ENCODE data around the gene ANKS1B.

The ANKS1B gene

DNA sequence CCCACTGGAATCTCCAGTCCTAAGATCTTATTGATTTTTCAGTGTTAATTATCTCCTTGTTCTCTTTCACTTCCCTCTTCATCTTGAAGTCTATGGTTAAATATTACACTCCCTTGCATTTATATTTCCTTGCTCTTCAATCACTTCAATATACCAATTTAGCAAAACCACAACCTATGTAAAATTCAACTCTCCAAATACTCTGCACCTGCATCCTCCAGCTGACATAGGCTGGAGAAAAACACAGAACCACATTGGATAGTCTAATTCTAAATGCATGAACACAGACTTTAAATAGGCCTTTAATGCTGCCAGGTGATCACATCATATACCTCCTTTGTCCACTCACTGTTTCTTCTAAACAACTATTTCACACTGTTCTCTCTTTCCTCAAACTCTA, 591.0 kb downstream of the ANKS1B start:
- DNase-seq (ENCODE audit: extremely low spot score), result no peak
- TF ChIP-seq, protein P1, sequence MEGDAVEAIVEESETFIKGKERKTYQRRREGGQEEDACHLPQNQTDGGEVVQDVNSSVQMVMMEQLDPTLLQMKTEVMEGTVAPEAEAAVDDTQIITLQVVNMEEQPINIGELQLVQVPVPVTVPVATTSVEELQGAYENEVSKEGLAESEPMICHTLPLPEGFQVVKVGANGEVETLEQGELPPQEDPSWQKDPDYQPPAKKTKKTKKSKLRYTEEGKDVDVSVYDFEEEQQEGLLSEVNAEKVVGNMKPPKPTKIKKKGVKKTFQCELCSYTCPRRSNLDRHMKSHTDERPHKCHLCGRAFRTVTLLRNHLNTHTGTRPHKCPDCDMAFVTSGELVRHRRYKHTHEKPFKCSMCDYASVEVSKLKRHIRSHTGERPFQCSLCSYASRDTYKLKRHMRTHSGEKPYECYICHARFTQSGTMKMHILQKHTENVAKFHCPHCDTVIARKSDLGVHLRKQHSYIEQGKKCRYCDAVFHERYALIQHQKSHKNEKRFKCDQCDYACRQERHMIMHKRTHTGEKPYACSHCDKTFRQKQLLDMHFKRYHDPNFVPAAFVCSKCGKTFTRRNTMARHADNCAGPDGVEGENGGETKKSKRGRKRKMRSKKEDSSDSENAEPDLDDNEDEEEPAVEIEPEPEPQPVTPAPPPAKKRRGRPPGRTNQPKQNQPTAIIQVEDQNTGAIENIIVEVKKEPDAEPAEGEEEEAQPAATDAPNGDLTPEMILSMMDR (IDR thresholded peaks at IDR 0.05; ENCODE audit: control extremely low read depth, extremely low read depth, low read depth, missing control alignments), result no peak
- ChIA-PET CTCF (interaction anchor here (1.1 to 2.5 kb wide), 2 partner anchors 20 to 226 kb away, joined by 3 to 10 read pairs; no protein-coding TSS in a partner anchor), POLR2A (no interaction called here)

DNA sequence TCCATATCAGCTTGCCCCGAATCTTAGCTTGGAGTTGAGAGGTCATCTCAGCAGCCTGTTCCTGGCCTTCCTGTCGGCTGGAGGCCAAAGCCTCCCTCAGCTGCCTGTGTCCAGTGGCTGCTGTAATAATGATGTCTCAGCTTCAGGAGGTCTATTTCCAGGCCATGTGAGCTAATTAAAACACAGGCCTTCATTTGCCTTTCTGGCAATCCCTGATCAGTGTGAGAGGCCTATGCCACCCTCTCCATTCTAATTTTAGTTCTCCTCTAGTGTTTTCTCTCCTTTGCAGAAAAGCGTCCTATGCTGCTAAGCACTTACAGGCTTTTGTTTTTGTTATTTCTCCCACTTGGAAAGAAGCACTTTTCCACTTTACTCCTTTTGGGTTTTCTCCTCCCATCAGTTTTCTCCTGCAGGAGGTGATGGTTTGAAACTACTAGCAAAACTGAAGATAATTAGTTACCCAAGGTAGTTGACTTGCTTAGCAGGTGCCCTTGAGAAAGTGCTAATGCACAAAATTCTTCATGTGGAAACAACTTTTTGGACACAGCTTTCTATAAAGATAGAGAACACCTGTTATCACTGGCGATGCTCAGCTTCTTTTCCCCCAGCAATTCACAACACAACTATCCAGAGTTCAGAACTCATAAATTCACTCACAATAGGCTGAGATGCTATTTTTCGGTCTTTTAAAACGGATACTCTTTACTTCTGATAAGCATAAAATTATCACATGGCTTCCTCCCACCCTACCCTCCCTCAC, 592.5 kb downstream of the ANKS1B start:
- ChIA-PET CTCF (interaction anchor here (1.8 to 8.0 kb wide), 6 partner anchors 11 to 349 kb away, joined by 5 to 90 read pairs (median 18); no protein-coding TSS in a partner anchor), POLR2A (no interaction called here)
- TF ChIP-seq, protein P1 (IDR thresholded peaks at IDR 0.05; ENCODE audit: control extremely low read depth, extremely low read depth, low read depth, missing control alignments), result no peak
- DNase-seq (ENCODE audit: extremely low spot score), result no peak

DNA sequence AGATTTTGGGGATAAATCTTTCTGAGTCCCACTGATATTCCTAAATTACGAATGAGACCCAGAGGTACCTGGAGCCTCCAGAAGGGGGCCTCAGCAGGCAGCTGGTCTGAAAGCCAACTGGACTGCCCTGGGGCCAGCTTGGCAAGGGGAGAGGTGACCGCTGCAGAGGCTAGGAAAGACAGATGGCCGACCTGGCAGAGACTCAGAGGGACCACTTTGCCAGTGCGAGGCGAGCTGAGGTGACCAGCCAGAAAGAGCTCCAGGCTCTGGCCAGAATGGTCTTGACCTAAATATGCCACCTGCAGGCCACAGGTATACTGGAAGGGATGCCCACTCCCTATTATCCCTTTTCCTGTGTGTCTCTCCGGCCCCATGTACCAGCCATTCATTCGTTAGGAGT, 594.0 kb downstream of the ANKS1B start:
- DNase-seq (ENCODE audit: extremely low spot score), result peak; percentile 19
- POLR2A ChIA-PET, result no interaction called here
- TF ChIP-seq, protein P1 (IDR thresholded peaks at IDR 0.05; ENCODE audit: control extremely low read depth, extremely low read depth, low read depth, missing control alignments), result peak; percentile 43
- CTCF ChIA-PET, result interaction anchor here (0.9 to 8.0 kb wide), 16 partner anchors 10 to 377 kb away, joined by 3 to 90 read pairs (median 4); no protein-coding TSS in a partner anchor

DNA sequence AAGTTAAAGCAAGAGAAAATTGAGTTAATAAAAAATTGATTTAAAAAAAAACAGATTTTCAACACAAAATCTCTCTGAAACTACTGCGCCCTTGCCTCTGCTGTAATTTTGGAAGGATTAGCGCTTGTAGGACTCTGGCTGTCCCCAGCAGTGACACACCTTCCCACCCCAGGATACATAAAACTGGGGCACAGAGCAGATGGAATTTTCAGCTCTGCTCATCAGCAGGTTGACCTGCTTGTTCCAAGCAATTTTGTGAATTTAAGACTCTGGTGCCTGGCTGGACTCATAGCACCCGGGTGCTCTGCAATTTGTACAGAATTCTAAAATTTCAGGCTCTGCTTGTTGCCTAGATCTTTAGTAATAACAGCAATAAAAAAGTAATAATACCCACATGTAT, 595.0 kb downstream of the ANKS1B start:
- no peak for DNase-seq (ENCODE audit: extremely low spot score)
- CTCF ChIA-PET, result interaction anchor here (1.0 to 8.0 kb wide), 11 partner anchors 9 to 378 kb away, joined by 3 to 90 read pairs (median 5); no protein-coding TSS in a partner anchor
- TF ChIP-seq, protein P1 (IDR thresholded peaks at IDR 0.05; ENCODE audit: control extremely low read depth, extremely low read depth, low read depth, missing control alignments), result no peak
- POLR2A ChIA-PET, result no interaction called here

DNA sequence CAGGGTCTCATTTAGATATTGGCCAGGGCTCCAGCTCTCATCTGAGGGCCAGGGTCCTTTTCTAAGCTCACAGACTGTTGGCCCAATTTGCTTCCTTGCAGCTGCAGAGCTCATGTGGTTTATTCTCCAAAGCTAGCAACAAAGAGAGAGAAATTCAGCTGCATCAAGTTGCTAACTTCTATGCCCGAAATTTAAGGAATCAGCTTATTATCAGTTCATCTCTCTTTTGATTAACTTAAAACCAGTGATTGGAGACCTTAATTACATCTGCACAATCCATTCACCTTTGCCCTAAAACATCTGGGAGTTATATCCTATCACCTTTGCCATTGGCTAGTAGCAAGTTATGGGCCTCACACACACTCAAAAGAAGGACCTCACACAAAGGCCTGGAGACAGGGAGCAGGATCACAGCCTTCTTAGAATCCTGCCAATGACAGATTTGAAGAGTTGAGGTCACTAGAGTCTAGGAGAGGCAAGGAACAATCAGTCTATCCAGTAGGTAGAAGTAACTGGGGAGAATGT, 596.0 kb downstream of the ANKS1B start:
- DNase-seq (ENCODE audit: extremely low spot score), result no peak
- POLR2A ChIA-PET, result no interaction called here
- CTCF ChIA-PET, result interaction anchor here (0.7 to 8.0 kb wide), 7 partner anchors 23 to 346 kb away, joined by 3 to 90 read pairs (median 3); no protein-coding TSS in a partner anchor
- TF ChIP-seq, protein P1 (IDR thresholded peaks at IDR 0.05; ENCODE audit: control extremely low read depth, extremely low read depth, low read depth, missing control alignments), result no peak

DNA sequence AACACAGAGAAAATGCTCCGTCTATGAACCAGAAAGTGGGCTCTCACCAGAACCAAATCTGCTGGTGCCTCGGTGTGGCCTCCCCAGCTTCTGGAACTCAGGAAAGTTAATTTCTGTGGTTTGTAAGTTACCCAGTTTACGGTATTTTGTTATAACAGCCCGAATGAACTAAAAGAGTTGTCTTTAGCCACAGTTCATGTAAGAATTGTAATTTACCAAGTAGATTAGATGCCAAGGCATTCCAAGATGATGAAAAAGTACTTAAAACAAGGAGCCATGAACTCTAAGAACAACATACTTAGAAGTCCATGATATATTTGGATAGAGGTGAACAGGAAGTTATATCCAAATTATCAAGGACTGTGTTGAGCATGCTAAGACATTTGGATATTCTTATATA, 597.1 kb downstream of the ANKS1B start:
- no peak for DNase-seq (ENCODE audit: extremely low spot score)
- TF ChIP-seq, protein P1 (IDR thresholded peaks at IDR 0.05; ENCODE audit: control extremely low read depth, extremely low read depth, low read depth, missing control alignments), result no peak
- CTCF ChIA-PET, result interaction anchor here (1.1 to 8.0 kb wide), 7 partner anchors 8 to 345 kb away, joined by 3 to 90 read pairs (median 8); no protein-coding TSS in a partner anchor
- POLR2A ChIA-PET, result no interaction called here

Measured in GM10248 (cell line).